GM21737 (cell line): Measurements from ENCODE around the gene RBM33.

Source experiments
- ATAC-seq: cut with Tn5 transposase; IDR thresholded peaks from one replicate; pipeline ENCODE4 v1.9.1; 2021; ENCODE audit warnings: mild to moderate bottlenecking, moderate library complexity; ENCODE audit not compliant: unreplicated experiment

Gene RBM33

DNA sequence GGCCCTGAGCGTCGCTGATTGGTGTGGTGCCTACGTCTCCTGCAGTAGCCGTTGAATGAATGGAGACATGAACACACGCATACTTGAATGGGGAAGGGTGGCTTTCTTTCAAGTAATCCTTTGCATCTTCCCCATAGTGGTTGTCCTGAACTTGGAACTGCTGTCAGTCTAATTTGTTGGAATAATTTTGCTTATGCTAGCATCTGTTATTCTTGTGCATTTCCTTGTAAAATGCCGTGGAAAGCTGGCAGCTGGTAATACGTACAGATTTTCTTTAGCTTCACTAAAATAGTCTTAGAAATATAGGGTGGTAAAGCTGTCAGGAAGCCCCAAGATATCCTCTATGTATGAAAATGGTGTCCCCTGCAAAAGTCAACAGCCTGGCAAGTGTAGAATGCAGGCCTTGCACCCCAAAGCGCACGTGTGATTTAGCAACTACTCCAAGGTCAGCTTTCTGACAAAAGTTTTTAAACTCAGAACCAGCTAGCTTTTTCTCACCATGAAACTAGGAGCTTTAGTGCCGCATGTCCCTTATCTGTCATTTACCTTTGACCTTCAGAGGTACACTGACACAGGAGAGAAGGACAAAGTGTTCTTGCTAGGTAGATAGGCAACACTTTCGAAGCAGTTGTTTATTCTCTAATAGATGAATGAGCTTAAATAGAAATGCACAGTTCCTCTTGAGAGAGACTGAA is 70.8 kb downstream of the RBM33 start:
- no peak for ATAC-seq

DNA sequence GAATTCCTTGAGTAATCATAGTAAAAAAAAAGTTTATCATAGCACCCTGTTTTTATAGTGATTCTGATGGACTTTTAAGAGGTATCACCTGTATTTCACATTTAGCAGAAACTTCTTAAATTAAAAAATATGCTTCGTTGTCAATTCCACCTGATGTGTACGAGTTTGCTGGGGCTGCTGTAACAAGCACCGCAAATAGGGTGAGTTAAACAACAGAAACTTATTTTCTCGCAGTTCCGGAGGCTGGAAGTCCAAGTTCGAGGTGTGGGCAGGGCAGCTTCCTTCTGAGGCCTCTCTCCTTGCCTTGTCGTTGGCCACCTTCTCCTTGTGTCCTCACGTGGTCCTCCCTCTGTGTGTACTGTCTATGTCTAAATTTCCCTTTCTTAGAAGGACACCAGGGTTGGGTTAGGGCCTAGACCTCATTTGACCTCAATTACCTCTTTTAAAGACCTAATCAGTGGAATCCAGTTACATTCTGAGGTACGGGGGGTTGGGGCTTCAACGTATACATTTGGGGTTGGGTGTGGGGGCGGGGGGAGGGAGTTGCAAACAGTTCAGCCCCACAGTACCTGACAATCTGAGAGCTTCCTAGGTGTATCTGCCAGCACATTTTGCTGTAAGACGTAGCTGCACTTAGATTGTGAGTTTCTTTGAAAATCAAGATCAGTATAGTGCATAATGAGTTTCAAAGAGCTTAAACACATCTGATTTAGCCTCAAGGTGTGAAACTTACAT is 72.7 kb downstream of the RBM33 start:
- ATAC-seq, result no peak

DNA sequence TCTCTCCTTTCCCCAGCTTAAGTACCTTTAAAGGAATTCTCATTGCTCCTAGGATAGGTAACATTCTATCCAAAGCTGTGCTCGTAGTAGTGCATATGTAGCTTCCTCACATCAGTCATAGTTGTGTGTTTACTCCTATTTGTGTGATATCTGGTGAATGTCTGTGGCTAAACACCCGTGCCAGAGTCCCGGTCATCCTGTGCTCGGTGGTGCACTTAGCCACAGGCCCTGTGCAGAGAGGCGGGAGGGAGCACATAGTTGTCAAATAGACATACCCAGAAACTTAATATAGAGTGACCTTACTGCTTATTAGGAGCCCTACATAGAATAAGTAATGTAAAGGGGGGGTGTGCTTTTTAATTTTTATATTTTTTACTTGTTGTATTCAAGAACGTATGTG is 76.6 kb downstream of the RBM33 start:
- no peak for ATAC-seq

DNA sequence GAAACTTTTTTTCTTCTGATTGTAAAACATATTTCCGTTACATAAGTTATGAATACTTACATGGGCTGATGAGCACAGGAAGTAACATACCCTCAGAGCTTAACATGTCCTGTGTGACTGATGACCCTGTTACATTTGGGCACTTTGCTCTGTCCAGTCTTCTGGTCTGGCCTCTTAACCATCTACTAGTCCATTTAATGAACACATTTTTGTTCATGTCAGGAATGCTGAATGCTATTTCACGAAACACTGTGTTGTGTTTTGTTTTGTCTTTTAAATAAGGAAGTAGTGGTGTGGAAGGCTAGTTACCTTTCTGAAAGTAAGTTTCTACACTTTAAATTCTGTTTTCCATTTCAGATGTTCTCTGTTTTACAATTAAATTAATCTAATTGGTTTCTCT is 77.7 kb downstream of the RBM33 start:
- peak; percentile 66 for ATAC-seq

DNA sequence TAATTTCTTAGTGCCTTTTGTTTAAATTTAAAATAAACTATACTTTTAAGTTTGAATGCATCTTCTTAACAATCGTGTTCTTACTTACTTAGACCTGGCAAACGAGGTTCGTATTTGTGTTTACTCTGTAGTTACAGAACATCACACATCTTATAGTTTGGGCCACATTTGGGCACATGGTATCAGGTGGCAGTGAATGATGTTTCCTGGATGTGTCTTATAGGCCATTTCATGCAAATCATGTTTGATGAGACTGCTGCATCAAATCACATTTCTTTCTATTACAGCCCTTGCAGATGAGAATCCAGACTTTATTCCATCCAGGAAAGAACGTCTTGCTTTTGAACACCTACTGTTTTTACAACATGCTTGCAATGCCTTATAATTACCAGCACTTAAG is 78.5 kb downstream of the RBM33 start:
- ATAC-seq, result no peak

DNA sequence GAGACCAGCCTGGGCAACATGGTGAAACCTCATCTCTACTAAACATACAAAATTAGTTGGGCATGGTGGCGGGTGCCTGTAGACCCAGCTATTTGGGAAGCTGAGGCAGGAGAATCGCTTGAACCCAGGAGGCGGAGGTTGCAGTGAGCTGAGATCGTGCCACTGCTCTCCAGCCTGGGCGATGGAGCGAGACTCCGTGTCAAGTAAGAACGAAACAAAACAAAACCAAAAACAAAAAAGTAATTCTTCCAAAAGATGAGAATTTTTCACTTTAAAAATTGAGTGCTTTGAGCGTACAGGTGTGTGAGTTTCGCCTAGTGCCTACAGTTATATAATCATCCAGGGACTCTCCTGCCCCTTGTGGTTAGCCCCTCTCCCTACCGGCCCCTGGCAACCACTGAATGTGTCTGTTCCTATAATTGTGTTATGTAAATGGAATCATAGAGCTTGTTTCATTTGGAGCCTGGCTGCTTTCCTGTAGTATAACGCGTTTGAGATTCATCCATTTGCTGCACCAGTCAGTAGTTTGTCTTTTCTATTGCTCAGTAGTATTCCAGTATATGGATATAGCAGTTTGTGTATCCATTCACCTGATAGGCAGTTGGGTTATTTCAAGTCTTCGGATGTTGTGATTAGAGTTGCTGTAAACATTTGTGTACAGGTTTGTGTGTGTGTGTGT is 80.0 kb downstream of the RBM33 start:
- ATAC-seq, result peak; percentile 43

DNA sequence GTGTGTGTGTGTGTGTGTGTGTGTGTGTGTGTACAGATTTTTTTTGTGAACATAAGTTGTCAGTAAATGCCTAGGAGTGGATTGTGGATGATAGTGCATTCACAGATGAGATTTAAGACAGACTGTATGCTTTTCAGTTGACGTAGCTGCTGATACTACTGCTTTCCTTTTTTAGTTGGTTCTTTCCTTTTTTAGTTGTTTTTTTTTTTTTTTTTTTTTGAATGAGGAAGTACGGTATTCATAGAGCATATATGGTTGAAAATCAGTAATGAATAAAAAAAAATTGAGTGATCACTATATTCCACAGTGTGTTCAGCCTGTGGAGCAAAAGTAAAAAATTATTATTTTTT is 80.5 kb downstream of the RBM33 start:
- no peak for ATAC-seq

DNA sequence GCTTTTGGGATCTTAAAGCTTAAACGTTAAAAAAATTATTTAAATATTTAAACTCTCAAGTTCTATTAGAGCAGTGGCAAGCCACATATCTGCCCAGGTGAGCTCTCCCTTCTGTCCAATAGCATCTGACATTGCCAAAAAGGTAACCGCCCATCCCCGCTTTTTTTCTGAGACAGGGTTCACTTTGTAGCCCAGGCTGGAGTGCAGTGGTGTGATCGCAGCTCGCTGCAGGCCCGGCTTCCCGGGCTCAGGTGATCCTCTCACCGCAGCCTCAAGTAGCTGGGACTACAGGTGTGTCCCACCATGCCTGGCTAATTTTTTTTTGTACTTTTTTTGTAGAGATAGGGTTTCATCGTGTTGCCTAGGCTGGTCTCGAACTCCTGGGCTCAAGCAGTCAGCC is 83.2 kb downstream of the RBM33 start:
- ATAC-seq, result no peak

DNA sequence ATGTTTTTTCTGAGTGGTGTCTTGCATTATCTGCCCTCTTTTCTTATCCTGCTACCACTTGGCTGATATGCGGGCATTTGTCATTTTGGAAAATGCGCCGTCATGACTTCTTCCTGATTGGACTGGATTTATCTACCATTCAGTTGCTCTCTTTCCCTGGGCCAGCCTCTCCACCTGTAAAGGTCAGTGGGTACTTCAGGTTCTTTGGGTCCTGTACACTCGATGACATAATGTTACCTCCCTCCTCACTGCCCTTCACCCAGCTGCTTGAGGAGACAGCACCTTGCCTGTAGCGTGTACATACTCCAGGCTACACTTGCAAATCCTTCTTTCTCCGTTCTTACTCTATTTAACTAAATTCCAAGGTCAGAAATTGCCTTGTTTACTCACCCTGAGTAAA is 83.7 kb downstream of the RBM33 start:
- ATAC-seq, result no peak

DNA sequence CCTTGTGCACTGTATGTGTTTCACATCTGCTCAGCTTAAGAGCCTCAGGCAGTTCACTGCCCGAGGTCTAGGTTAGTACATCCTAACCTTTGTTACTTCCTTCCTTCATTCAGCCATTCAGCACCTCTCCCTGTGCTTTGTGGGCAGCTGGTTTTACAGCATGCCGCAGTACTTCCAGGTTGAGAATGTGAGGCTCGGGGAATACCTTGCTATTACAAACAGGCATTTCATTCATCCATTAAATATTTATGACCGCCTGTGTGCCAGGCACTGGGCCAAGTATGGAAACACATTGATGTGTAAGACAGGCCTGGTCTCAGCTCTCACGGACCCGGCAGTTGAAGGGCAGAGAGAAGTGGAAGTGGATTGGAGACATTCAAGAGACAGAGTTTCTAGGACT is 85.4 kb downstream of the RBM33 start:
- ATAC-seq, result no peak

DNA sequence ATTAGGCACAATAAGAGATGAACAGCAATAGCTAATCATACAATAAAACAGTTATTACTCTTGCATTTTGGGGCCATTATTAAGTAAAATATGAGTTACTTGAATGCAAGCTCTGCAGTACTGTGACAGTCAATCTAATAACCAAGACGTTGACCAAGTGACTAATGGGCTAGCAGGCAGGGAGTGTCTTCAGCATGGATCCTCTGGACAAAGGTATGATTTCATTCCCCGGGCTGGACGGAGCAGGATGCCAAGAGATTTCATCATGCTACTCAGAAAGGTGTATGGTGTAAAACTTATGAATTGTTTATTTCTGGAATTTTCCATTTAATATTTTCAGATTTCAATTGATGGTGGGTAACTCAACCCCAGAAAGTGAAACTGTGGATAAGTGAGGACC is 86.9 kb downstream of the RBM33 start:
- ATAC-seq, result no peak

DNA sequence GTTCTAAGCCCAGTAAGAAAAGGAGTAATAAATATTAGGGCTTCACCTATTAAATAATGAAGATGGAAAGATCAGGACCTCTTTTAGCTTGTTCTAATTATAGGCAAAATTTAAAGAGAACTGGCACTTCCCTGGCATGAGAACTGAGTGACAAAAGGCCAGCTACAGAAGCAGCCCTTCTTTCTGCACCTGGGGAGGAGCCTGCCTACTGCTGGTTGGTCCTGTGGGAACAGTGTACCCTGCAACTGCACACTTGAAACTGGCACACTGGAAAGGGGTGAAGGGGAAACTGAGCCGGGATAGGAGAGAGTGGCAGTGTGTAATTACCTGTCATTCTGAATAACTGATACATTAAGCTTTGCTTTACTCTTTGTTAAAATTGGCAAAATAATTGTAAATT is 87.4 kb downstream of the RBM33 start:
- no peak for ATAC-seq

DNA sequence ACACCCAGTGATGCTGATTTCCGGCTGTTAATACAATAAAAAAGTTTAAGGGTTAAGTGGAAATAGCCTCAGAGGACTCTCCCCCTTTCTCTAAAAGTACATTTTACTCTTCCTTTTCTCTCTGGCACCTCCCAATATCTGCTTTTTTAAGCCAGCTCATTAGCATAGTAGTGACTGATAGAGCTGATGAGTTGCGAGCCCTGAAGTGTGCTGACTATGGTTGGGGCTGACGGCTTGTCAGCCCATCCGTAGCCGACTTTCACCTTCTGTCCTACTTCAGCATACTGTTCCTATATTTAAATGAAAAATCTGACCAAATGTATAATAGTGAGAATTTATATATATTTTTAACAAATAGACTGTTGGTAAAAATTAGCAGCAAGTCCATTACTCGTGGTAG is 87.8 kb downstream of the RBM33 start:
- ATAC-seq, result no peak

DNA sequence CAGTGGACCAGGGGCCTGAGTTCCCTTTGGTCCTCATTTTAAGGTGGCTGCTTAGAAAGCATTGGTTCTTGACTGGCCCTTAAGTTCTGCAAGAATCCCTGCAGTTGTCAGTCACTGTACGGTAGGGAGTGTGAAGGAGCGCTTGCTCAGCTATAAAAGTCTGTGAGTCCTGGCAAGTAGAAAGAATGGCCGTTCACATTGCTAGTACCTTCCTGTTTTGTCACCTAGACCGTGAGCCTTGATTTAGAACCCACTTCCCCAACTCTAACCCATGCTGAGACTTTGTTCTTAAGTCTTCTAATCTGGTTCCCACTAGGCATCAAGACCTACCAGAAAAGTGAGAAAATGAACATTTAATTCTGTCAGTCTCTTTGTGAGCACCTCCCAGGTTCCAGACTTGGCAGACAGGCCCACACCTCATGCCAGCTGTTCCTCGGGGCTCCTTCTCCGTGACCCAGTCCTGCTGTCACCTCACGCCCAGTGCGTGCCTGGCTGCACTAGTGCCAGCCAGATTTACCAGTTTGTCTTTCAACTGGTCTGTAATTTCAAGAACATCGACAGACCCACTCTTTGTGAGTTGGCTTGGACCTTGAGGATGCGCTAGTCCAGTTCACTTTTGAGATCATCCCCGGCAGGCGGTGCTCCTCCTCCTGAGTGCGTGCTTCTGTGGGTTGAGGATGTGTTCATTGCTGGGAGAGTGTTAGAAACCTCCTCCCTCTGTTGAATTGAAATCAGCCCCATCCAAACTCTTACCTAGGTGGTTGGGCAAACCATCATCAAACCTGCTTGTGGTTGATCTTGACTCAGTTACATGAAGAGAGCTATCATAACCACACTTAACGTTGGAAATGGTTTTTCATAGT is 89.4 kb downstream of the RBM33 start:
- ATAC-seq, result no peak

DNA sequence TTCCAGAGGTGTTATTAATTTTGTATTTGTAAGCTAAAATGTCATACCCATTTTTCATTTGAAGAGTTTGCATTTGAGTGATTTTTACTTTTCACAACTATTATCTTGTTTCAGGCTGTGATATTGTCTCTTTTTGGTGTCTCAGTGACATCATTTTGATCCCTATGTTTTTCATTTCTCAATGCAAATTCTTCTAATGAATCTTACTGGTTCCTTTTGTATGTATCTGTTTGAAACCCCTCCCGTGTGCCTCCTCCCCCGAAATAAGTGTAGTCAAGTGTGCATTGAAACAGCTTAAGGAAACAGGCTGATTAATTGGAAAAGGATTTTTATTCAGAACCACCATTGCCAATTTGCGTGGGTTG is 90.0 kb downstream of the RBM33 start:
- ATAC-seq, result no peak

DNA sequence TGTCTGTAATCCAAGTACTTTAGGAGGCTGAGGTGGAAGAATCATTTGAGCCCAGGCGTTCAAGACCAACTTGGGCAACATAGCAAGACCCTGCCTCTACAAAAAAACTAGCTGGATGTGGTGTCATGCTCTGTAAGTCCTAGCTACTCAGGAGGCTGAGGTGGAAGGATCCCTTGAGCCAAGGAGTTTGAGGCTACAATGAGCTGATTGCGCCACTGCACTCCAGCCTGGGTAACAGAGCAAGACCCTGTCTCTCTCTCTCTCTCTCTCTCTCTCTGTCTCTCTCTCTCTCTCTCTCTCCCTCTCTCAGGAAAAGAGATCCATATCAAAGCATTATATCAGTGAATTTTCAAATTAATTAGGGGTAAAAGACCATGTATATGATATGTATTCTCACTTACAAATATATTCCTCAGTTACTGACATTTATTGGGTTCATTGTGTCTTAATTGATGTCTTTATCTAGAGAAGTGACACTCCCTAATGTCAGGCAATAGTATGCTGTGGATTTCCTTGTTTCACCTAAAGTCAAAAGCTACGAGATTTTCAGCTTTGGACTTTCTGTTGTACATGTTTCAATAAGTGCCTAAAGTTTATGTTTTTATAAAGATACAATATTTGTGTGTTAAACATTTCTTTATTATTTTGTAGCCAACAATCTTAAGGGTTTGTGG is 91.1 kb downstream of the RBM33 start:
- no peak for ATAC-seq

DNA sequence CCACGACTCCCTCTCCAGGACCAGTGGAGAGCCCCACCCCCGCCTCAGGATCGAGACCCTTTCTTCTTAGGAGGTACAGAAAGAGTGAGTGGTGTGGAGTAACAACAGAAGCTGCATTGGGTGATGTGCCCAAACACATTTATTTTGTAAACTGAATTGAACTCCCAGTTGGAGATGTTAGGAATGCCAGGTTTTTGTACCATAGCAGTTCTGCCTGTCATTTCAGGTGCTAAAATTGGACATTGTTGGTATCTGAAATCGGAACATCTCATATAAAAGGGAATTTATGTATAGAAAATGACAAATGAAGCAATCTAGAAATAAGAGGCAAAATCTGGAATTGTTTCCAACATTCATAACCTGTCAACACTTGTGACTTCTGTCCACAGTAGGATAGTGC is 93.1 kb downstream of the RBM33 start:
- no peak for ATAC-seq

DNA sequence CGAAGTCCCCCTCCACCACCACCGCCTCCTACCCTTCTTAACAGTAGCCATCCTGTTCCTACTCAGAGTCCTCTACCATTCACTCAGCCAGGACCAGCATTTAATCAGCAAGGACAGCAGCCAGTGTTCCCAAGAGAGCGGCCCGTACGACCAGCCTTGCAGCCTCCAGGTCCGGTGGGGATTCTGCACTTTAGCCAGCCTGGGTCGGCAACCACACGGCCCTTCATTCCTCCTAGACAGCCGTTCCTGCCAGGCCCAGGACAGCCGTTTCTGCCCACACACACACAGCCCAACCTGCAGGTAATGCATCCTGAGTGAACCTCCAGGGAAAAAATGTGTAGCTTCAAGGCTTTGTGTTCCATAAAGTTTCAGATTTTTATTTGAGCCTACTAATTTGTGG is 93.6 kb downstream of the RBM33 start:
- no peak for ATAC-seq

DNA sequence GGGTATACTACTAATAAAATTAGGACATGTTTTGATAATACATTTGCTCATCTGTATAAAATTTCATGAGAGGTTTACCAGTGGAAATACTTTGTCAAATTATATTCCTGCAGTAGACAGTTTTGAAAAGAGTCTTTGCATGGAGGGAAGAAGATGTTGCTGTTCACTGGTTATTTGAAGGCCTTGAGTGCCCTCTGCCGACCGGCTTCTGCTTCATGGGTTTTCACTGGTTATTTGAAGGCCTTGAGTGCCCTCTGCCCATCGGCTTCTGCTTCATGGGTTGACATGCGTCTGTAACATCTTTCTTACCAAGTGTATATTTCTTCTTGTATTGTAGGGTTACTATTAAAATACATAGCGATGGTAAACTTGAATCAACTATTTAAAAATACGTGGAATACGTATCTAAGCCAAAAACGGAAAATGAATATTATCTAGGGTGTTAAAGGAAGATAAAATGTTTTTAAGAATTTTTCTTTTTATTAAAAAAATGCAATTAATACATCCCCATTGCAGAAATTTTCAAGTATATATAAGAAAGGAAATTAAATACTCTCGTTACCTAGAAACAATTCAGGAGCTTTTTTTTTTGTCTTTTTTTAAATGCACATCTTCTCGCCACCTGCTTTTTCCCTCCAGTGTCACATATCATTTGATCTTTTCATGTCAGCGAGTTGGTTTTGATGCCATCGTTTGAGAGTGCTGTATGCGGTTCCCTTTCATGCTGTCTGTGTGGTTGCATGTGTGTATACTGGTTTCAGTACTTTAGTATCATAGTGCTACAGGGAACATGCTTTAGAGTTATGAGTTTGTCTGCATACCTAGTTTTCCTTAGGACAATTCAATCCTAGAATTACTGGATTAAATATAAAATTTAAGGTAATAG is 94.4 kb downstream of the RBM33 start:
- no peak for ATAC-seq
